DOHH2 (cell line): ENCODE data around the gene PCNX2.

Source experiments
- H3F3A ChIP-seq: fragments of 200-600 bp; sonication (generic), shearing (Covaris generic); 2 replicates; pipeline ENCODE4 v1.6.0; 2016; ENCODE audit warnings: antibody characterized with exemption, mild to moderate bottlenecking; ENCODE audit not compliant: control insufficient read depth, insufficient read depth
- H3K27ac ChIP-seq: fragments of 200-600 bp; sonication (generic); 2 replicates; pipeline ENCODE4 v1.5.1; 2014; ENCODE audit warnings: low read depth, mild to moderate bottlenecking, low read length, moderate library complexity
- H3K27me3 ChIP-seq: fragments of 200-600 bp; sonication (generic); 2 replicates; pipeline ENCODE4 v1.6.1; 2014; ENCODE audit warnings: mild to moderate bottlenecking, low read length, mixed read lengths; ENCODE audit not compliant: control insufficient read depth
- H3K36me3 ChIP-seq: fragments of 200-600 bp; sonication (generic); 2 replicates; pipeline ENCODE4 v1.6.1; 2014; ENCODE audit warnings: mild to moderate bottlenecking, low read length, moderate library complexity, mixed read lengths; ENCODE audit not compliant: control insufficient read depth
- H3K4me1 ChIP-seq: fragments of 200-600 bp; sonication (generic); 2 replicates; pipeline ENCODE4 v1.6.1; 2014; ENCODE audit warnings: mild to moderate bottlenecking, low read length, mixed read lengths; ENCODE audit not compliant: control insufficient read depth
- H3K4me2 ChIP-seq: fragments of 200-600 bp; sonication (generic); 2 replicates; pipeline ENCODE4 v1.6.0; 2014; ENCODE audit warnings: mild to moderate bottlenecking, low read length, moderate library complexity
- H3K4me3 ChIP-seq: fragments of 200-600 bp; sonication (generic); 2 replicates; pipeline ENCODE4 v1.5.1; 2014; ENCODE audit warnings: mild to moderate bottlenecking, low read length, mixed read lengths
- H3K79me2 ChIP-seq: fragments of 200-600 bp; sonication (generic); 2 replicates; pipeline ENCODE4 v1.6.1; 2014; ENCODE audit warnings: mild to moderate bottlenecking, low read length, mixed read lengths; ENCODE audit not compliant: control insufficient read depth
- H3K9me2 ChIP-seq: fragments of 200-600 bp; sonication (generic); replicated peaks from 2 replicates; pipeline ENCODE4 v1.6.1; 2014; ENCODE audit warnings: mild to moderate bottlenecking, low read length, mixed read lengths; ENCODE audit not compliant: control insufficient read depth
- H3K9me3 ChIP-seq: fragments of 200-600 bp; sonication (generic); 2 replicates; pipeline ENCODE4 v1.6.1; 2014; ENCODE audit warnings: antibody characterized with exemption, low read length, mixed read lengths; ENCODE audit not compliant: control insufficient read depth, insufficient read depth
- H4K20me1 ChIP-seq: fragments of 200-600 bp; sonication (generic); 2 replicates; pipeline ENCODE4 v1.6.0; 2014; ENCODE audit warnings: low read depth, mild to moderate bottlenecking, antibody characterized with exemption, low read length, moderate library complexity; ENCODE audit not compliant: control insufficient read depth, insufficient read depth
- CTCF ChIP-seq: fragments of 200-600 bp; sonication (generic); IDR thresholded peaks from one replicate; pipeline ENCODE4 v1.5.1; 2014; ENCODE audit warnings: antibody characterized with exemption, mild to moderate bottlenecking, low read depth, low read length; ENCODE audit not compliant: poor library complexity, severe bottlenecking
- EZH2phosphoT487 ChIP-seq: fragments of 200-600 bp; sonication (generic); IDR thresholded peaks from 2 replicates; pipeline ENCODE4 v1.6.1; 2017; ENCODE audit warnings: borderline replicate concordance, mild to moderate bottlenecking, antibody characterized with exemption, low read length, moderate library complexity, mixed read lengths

PCNX2 gene

GRCh38 chr1:232950197-232951176 is 345.0 kb downstream of the PCNX2 start, which contains the start of gene NTPCR:
TSS of gene NTPCR (plus strand) at chr1:232950611. CDS start at chr1:232950711, 100 bp downstream.
- Histone ChIP-seq H3K4me1 (peaks cover 35% of the 10 kb centered on the region), H3F3A (no peaks in the 10 kb centered on the region), H3K9me2 (no peaks in the 10 kb centered on the region; the same call in 1 of the 2 replicates), H4K20me1 (no peaks in the 10 kb centered on the region; the same call in 1 of the 2 replicates), H3K27me3 (no peaks in the 10 kb centered on the region), H3K36me3 (no peaks in the 10 kb centered on the region; the same call in 1 of the 2 replicates), H3K9me3 (no peaks in the 10 kb centered on the region), H3K79me2 (peaks cover 51% of the 10 kb centered on the region), H3K4me3 (peak within 1 kb of the TSS; percentile 84), H3K4me2 (peak within 1 kb of the TSS; percentile 90), H3K27ac (peak within 1 kb of the TSS; percentile 29)
- TF ChIP-seq EZH2phosphoT487 (no peak), CTCF (no peak)

GRCh38 chr1:232949636-232950196 is 345.8 kb downstream of the PCNX2 start:
- Histone ChIP-seq H3K4me1 (peaks cover 36% of the 10 kb centered on the region), H3K36me3 (no peaks in the 10 kb centered on the region; the same call in 1 of the 2 replicates), H3K79me2 (peaks cover 47% of the 10 kb centered on the region), H3K4me3 (peak overlapping the region; percentile 84), H3K9me2 (no peaks in the 10 kb centered on the region; the same call in 1 of the 2 replicates), H3K9me3 (peaks cover 2% of the 10 kb centered on the region; the same call in 1 of the 2 replicates), H3K27me3 (no peaks in the 10 kb centered on the region), H4K20me1 (no peaks in the 10 kb centered on the region; the same call in 1 of the 2 replicates), H3F3A (no peaks in the 10 kb centered on the region), H3K27ac (peak overlapping the region; percentile 29; the same call in 1 of the 2 replicates), H3K4me2 (peak overlapping the region; percentile 90)
- no peak for TF ChIP-seq CTCF

GRCh38 chr1:232944347-232944746 is 351.2 kb downstream of the PCNX2 start:
- TF ChIP-seq EZH2phosphoT487, result no peak
- TF ChIP-seq CTCF, result no peak
- H3K9me3 ChIP-seq, result peaks cover 7% of the 10 kb centered on the region; the same call in 1 of the 2 replicates
- peaks cover 18% of the 10 kb centered on the region for H3K4me1 ChIP-seq
- H4K20me1 ChIP-seq, result no peaks in the 10 kb centered on the region
- H3K4me2 ChIP-seq, result peak overlapping the region; percentile 35
- H3K27me3 ChIP-seq, result no peaks in the 10 kb centered on the region
- H3K36me3 ChIP-seq, result no peaks in the 10 kb centered on the region; the same call in 1 of the 2 replicates
- peak overlapping the region; percentile 34; the same call in 1 of the 2 replicates for H3K27ac ChIP-seq
- H3K79me2 ChIP-seq, result no peaks in the 10 kb centered on the region
- no peaks in the 10 kb centered on the region for H3F3A ChIP-seq
- H3K4me3 ChIP-seq, result peak overlapping the region; percentile 32; the same call in 1 of the 2 replicates
- no peaks in the 10 kb centered on the region for H3K9me2 ChIP-seq
